Measurements from ENCODE around the gene MYZAP.
"Not testable (repeated sequence)": the region's sequence is repeated elsewhere in the genome, so short reads cannot be mapped to it uniquely, and the experiment has no call there.

The MYZAP gene

GRCh38 chr15:57594479-57594878 lies 2.8 kb downstream of the MYZAP start:
- no peak for DNase-seq (ENCODE audit: low read depth)

GRCh38 chr15:57595011-57595866 lies 3.5 kb downstream of the MYZAP start:
- DNase-seq (ENCODE audit: low read depth) = no peak

- DNase-seq (ENCODE audit: low read depth) = no peak
Observed at GRCh38 chr15:57596301-57596855, 4.7 kb downstream of the MYZAP start.

GRCh38 chr15:57596978-57597377 lies 5.3 kb downstream of the MYZAP start:
- DNase-seq (ENCODE audit: low read depth) = no peak

- no peak for DNase-seq (ENCODE audit: low read depth)
Observed at GRCh38 chr15:57597431-57597830, 5.7 kb downstream of the MYZAP start.

- DNase-seq (ENCODE audit: low read depth) = no peak
Observed at GRCh38 chr15:57598346-57598745, 6.6 kb downstream of the MYZAP start.

- no peak for DNase-seq (ENCODE audit: low read depth)
Observed at GRCh38 chr15:57599296-57599810, 7.6 kb downstream of the MYZAP start.

- no peak for DNase-seq (ENCODE audit: low read depth)
Observed at GRCh38 chr15:57600197-57600596, 8.5 kb downstream of the MYZAP start.

GRCh38 chr15:57604507-57604906 lies 12.8 kb downstream of the MYZAP start:
- no peak for DNase-seq (ENCODE audit: low read depth)

- DNase-seq (ENCODE audit: low read depth) = no peak
Observed at GRCh38 chr15:57605491-57605890, 13.8 kb downstream of the MYZAP start.

GRCh38 chr15:57606048-57606447 lies 14.3 kb downstream of the MYZAP start:
- no peak for DNase-seq (ENCODE audit: low read depth)

GRCh38 chr15:57606816-57607215 lies 15.1 kb downstream of the MYZAP start:
- DNase-seq (ENCODE audit: low read depth) = no peak

- peak; percentile 91 for DNase-seq (ENCODE audit: low read depth)
Observed at GRCh38 chr15:57607570-57608000, 15.9 kb downstream of the MYZAP start.

GRCh38 chr15:57609805-57610529 lies 18.3 kb downstream of the MYZAP start:
- DNase-seq (ENCODE audit: low read depth) = no peak

- no peak for DNase-seq (ENCODE audit: low read depth)
Observed at GRCh38 chr15:57611123-57611522, 19.4 kb downstream of the MYZAP start.

GRCh38 chr15:57611938-57612337 lies 20.2 kb downstream of the MYZAP start:
- DNase-seq (ENCODE audit: low read depth) = no peak

- no peak for DNase-seq (ENCODE audit: low read depth)
Observed at GRCh38 chr15:57614241-57614640, 22.5 kb downstream of the MYZAP start.

- not testable (repeated sequence) for DNase-seq (ENCODE audit: low read depth)
Observed at GRCh38 chr15:57615951-57616496, 24.3 kb downstream of the MYZAP start.

GRCh38 chr15:57618325-57618724 lies 26.6 kb downstream of the MYZAP start:
- DNase-seq (ENCODE audit: low read depth) = no peak

- DNase-seq (ENCODE audit: low read depth) = no peak
Observed at GRCh38 chr15:57619746-57620145, 28.0 kb downstream of the MYZAP start.

- DNase-seq (ENCODE audit: low read depth) = no peak
Observed at GRCh38 chr15:57624730-57625129, 33.0 kb downstream of the MYZAP start.

GRCh38 chr15:57625703-57626448 lies 34.2 kb downstream of the MYZAP start:
- DNase-seq (ENCODE audit: low read depth) = no peak

Data from HS-27A (cell line).